Neural crest cell (in vitro differentiated cells): ENCODE data around the gene WNT6. TPM values are rescaled to one million over a fixed set of nuclear protein-coding genes. Genes with fewer than 3 reads are reported as not detected.

Experiments used
- DNase-seq: peaks from one replicate; pipeline ENCODE4 v3.0.0; 2021; ENCODE audit warnings: low read depth, mixed read lengths, low spot score
- H3K27ac Mint-ChIP-seq: one replicate; pipeline ENCODE4 v1.8.0; 2021; ENCODE audit warnings: mild to moderate bottlenecking, mixed read lengths; ENCODE audit not compliant: unreplicated experiment
- H3K27me3 Mint-ChIP-seq: 2 replicates; pipeline ENCODE4 v1.8.0; 2021; ENCODE audit warnings: low read depth, mild to moderate bottlenecking, mixed read lengths
- H3K36me3 Mint-ChIP-seq: 2 replicates; pipeline ENCODE4 v1.8.0; 2021; ENCODE audit warnings: low read depth, mild to moderate bottlenecking, mixed read lengths
- H3K4me1 Mint-ChIP-seq: 2 replicates; pipeline ENCODE4 v1.8.0; 2021; ENCODE audit warnings: mixed read lengths
- H3K4me3 Mint-ChIP-seq: one replicate; pipeline ENCODE4 v1.8.0; 2021; ENCODE audit warnings: mild to moderate bottlenecking, mixed read lengths
- H3K9me3 Mint-ChIP-seq: 2 replicates; pipeline ENCODE4 v1.8.0; 2021; ENCODE audit warnings: mixed read lengths
- total RNA-seq: library from RNA; stranded (reverse); gene quantifications from 2 replicates; pipeline ENCODE4 v1.2.1, GENCODE V29; 2021
- TF ChIP-seq, protein P1 (sequence below): fragments of 200-600 bp; sonication (generic); conservative IDR thresholded peaks from 2 replicates; pipeline ENCODE4 v1.5.0; 2021; ENCODE audit warnings: antibody characterized with exemption, mild to moderate bottlenecking

WNT6 gene
- total RNA-seq, 1 donor from 2014 or later: not detected

- H3K4me3 Mint-ChIP-seq: no peak overlapping the region
- no peaks in the 10 kb centered on the region for H3K36me3 Mint-ChIP-seq
- H3K9me3 Mint-ChIP-seq: no peaks in the 10 kb centered on the region
- peaks cover 4% of the 10 kb centered on the region for H3K4me1 Mint-ChIP-seq
- H3K27ac Mint-ChIP-seq: no peak overlapping the region
- no peak for DNase-seq
- H3K27me3 Mint-ChIP-seq: peaks cover 86% of the 10 kb centered on the region
- TF ChIP-seq, protein P1, sequence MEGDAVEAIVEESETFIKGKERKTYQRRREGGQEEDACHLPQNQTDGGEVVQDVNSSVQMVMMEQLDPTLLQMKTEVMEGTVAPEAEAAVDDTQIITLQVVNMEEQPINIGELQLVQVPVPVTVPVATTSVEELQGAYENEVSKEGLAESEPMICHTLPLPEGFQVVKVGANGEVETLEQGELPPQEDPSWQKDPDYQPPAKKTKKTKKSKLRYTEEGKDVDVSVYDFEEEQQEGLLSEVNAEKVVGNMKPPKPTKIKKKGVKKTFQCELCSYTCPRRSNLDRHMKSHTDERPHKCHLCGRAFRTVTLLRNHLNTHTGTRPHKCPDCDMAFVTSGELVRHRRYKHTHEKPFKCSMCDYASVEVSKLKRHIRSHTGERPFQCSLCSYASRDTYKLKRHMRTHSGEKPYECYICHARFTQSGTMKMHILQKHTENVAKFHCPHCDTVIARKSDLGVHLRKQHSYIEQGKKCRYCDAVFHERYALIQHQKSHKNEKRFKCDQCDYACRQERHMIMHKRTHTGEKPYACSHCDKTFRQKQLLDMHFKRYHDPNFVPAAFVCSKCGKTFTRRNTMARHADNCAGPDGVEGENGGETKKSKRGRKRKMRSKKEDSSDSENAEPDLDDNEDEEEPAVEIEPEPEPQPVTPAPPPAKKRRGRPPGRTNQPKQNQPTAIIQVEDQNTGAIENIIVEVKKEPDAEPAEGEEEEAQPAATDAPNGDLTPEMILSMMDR: no peak
Observed at GRCh38 chr2:218888341-218888740, 28.7 kb downstream of the WNT6 start.

DNA sequence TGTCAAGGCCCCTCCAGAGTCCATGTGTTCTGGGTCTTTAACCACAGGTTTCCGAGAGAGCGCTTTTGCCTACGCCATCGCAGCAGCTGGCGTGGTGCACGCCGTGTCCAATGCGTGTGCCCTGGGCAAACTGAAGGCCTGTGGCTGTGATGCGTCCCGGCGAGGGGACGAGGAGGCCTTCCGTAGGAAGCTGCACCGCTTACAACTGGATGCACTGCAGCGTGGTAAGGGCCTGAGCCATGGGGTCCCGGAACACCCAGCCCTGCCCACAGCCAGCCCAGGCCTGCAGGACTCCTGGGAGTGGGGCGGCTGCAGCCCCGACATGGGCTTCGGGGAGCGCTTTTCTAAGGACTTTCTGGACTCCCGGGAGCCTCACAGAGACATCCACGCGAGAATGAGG is 30.3 kb downstream of the WNT6 start:
- Mint-ChIP-seq H3K4me3 (no peak overlapping the region), H3K36me3 (no peaks in the 10 kb centered on the region), H3K27ac (no peak overlapping the region), H3K9me3 (no peaks in the 10 kb centered on the region), H3K27me3 (peaks cover 89% of the 10 kb centered on the region), H3K4me1 (peaks cover 7% of the 10 kb centered on the region)
- no peak for DNase-seq
- TF ChIP-seq, protein P1: no peak

DNA sequence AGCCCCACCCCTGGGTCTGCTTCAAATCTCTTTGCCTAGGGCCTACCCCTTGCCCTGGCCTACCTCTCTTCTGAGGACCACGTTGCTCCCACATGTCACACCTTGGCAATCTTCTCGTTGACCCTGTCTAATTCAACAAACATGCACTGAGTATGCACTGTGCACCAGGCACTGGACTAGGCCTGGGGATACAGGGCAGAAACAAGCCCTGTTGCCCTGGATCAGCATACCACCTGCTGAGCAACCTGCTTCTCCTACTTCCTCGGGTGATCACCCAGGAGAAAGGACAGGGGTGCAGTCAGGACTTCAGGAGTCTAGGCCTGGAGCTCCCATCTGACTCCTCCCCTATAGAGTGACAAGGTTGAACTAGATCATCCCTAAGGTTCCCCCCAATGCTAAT is 30.8 kb downstream of the WNT6 start:
- peaks cover 7% of the 10 kb centered on the region for H3K4me1 Mint-ChIP-seq
- TF ChIP-seq, protein P1: no peak
- no peaks in the 10 kb centered on the region for H3K9me3 Mint-ChIP-seq
- H3K4me3 Mint-ChIP-seq: no peak overlapping the region
- peaks cover 89% of the 10 kb centered on the region for H3K27me3 Mint-ChIP-seq
- H3K36me3 Mint-ChIP-seq: no peaks in the 10 kb centered on the region
- peak overlapping the region; percentile 58 for H3K27ac Mint-ChIP-seq
- DNase-seq: no peak

DNA sequence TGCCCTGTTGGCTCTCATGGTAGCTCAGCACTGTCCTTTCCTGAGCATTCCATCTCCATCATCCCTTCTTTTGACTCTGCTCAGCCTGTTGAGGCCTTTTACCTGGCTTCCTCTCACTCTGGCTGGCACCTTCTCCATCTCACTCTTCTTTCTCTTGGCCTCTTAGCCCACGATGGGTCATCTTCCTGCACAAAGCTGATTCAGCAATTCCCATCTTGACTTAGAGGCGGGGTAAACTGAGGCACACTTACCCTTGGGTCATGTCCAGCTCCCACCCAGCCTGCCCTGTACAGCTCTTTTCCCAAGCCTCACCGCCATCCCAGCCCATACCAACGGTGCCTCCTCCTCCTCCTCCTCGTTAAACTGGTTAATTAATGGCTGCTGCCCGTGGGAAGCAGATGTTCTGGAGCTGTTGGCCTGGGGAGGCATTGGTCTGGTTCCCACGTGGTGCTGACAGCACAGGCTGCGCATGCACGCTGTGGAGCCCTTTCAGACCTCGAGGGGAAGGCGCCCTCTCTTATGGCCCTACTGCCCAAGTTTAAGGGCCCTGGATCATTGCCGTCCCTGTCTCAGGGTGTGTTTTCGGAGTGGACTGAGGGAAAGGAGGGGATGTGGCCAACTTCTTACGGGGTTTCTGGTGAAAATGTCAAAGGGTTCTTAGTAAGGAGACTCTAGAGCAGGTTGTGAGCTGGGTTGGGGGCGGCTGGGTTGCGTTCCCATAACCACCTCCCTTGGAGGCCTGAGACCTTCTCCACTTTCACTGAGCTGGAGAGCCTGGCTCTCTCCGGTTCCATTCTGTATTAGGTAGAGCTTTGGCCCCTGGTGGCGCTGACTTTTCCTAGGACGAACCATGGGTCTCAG is 31.9 kb downstream of the WNT6 start:
- peaks cover 90% of the 10 kb centered on the region for H3K27me3 Mint-ChIP-seq
- no peak overlapping the region for H3K4me3 Mint-ChIP-seq

GRCh38 chr2:218892693-218893348 is 33.2 kb downstream of the WNT6 start:
- Mint-ChIP-seq H3K4me1 (peaks cover 9% of the 10 kb centered on the region), H3K27me3 (peaks cover 92% of the 10 kb centered on the region), H3K9me3 (no peaks in the 10 kb centered on the region), H3K36me3 (no peaks in the 10 kb centered on the region), H3K4me3 (peak overlapping the region; percentile 57), H3K27ac (no peak overlapping the region)
- DNase-seq: peak; percentile 72
- TF ChIP-seq, protein P1: peak; percentile 63

More for the DNA sequence above, 31.9 kb downstream of the WNT6 start:
- no peak for DNase-seq
- peaks cover 9% of the 10 kb centered on the region for H3K4me1 Mint-ChIP-seq
- no peak overlapping the region for H3K27ac Mint-ChIP-seq
- H3K36me3 Mint-ChIP-seq: no peaks in the 10 kb centered on the region
- TF ChIP-seq, protein P1: no peak
- H3K9me3 Mint-ChIP-seq: no peaks in the 10 kb centered on the region
